ENCODE data around the gene TEX30.

- TF ChIP-seq CTCF (IDR thresholded peaks at IDR 0.05) (no peak), POLR2A (IDR thresholded peaks at IDR 0.05) (no peak)
These were observed 1.3 kb upstream of the TEX30 start for GRCh38 chr13:102774591-102775520.

All from vagina (tissue), 2 donors.